GM19397 (cell line): Measurements from ENCODE around the gene FAP.

Source experiments
- ATAC-seq: cut with Tn5 transposase; IDR thresholded peaks from one replicate; pipeline ENCODE4 v1.9.1; 2021; ENCODE audit warnings: mild to moderate bottlenecking, moderate library complexity; ENCODE audit not compliant: unreplicated experiment

FAP gene

GRCh38 chr2:162243715-162244114 lies 470 bp upstream of the FAP start:
- ATAC-seq: no peak

- no peak for ATAC-seq
These were observed 512 bp downstream of the FAP start for GRCh38 chr2:162242586-162243280.

- ATAC-seq: no peak
These were observed 1.7 kb downstream of the FAP start for GRCh38 chr2:162241571-162241970.

GRCh38 chr2:162234620-162235462 lies 8.4 kb downstream of the FAP start:
- no peak for ATAC-seq

- no peak for ATAC-seq
These were observed 10.0 kb downstream of the FAP start for GRCh38 chr2:162233197-162233596.

- ATAC-seq: no peak
These were observed 10.6 kb downstream of the FAP start for GRCh38 chr2:162232671-162233070.

GRCh38 chr2:162232027-162232426 lies 11.2 kb downstream of the FAP start:
- ATAC-seq: no peak

GRCh38 chr2:162230761-162231160 lies 12.5 kb downstream of the FAP start:
- ATAC-seq: no peak

GRCh38 chr2:162226836-162227235 lies 16.4 kb downstream of the FAP start:
- no peak for ATAC-seq

- peak; percentile 92 for ATAC-seq
These were observed 22.2 kb downstream of the FAP start for GRCh38 chr2:162221064-162221463.

- no peak for ATAC-seq
These were observed 22.9 kb downstream of the FAP start for GRCh38 chr2:162220368-162220767.

- ATAC-seq: no peak
These were observed 23.8 kb downstream of the FAP start for GRCh38 chr2:162219426-162219825.

- no peak for ATAC-seq
These were observed 25.6 kb downstream of the FAP start for GRCh38 chr2:162217598-162217997.

- ATAC-seq: no peak
These were observed 28.1 kb downstream of the FAP start for GRCh38 chr2:162215162-162215561.

GRCh38 chr2:162212366-162212765 lies 30.9 kb downstream of the FAP start:
- no peak for ATAC-seq

- ATAC-seq: no peak
These were observed 31.5 kb downstream of the FAP start for GRCh38 chr2:162211732-162212131.

- ATAC-seq: no peak
These were observed 32.9 kb downstream of the FAP start for GRCh38 chr2:162210385-162210784.

- no peak for ATAC-seq
These were observed 41.0 kb downstream of the FAP start for GRCh38 chr2:162202203-162202602.

GRCh38 chr2:162200636-162201035 lies 42.6 kb downstream of the FAP start:
- no peak for ATAC-seq

GRCh38 chr2:162199913-162200312 lies 43.3 kb downstream of the FAP start:
- no peak for ATAC-seq

GRCh38 chr2:162198239-162198638 lies 45.0 kb downstream of the FAP start:
- ATAC-seq: no peak

- ATAC-seq: no peak
These were observed 46.0 kb downstream of the FAP start for GRCh38 chr2:162197069-162197825.
